Measurements from ENCODE around the gene ADGRG6.

ADGRG6 gene

GRCh38 chr6:142378138-142378875, 76.5 kb downstream of the ADGRG6 start:
- DNase-seq: no peak

GRCh38 chr6:142380626-142381025, 78.8 kb downstream of the ADGRG6 start:
- DNase-seq: no peak

- DNase-seq: no peak
Observed at GRCh38 chr6:142381181-142381580, 79.4 kb downstream of the ADGRG6 start.

GRCh38 chr6:142381845-142382378, 80.1 kb downstream of the ADGRG6 start:
- DNase-seq: no peak

- no peak for DNase-seq
Observed at GRCh38 chr6:142384519-142385254, 82.9 kb downstream of the ADGRG6 start.

GRCh38 chr6:142385352-142385751, 83.5 kb downstream of the ADGRG6 start:
- DNase-seq: no peak

GRCh38 chr6:142386657-142387056, 84.8 kb downstream of the ADGRG6 start:
- DNase-seq: no peak

- no peak for DNase-seq
Observed at GRCh38 chr6:142387997-142388815, 86.4 kb downstream of the ADGRG6 start.

- no peak for DNase-seq
Observed at GRCh38 chr6:142395266-142395665, 93.5 kb downstream of the ADGRG6 start.

- DNase-seq: no peak
Observed at GRCh38 chr6:142395768-142396231, 94.0 kb downstream of the ADGRG6 start.

- DNase-seq: no peak
Observed at GRCh38 chr6:142398353-142398752, 96.5 kb downstream of the ADGRG6 start.

GRCh38 chr6:142399739-142400138, 97.9 kb downstream of the ADGRG6 start:
- no peak for DNase-seq

- no peak for DNase-seq
Observed at GRCh38 chr6:142400495-142400894, 98.7 kb downstream of the ADGRG6 start.

- DNase-seq: no peak
Observed at GRCh38 chr6:142401838-142402237, 100.0 kb downstream of the ADGRG6 start.

- DNase-seq: no peak
Observed at GRCh38 chr6:142404751-142405150, 102.9 kb downstream of the ADGRG6 start.

- no peak for DNase-seq
Observed at GRCh38 chr6:142406131-142406530, 104.3 kb downstream of the ADGRG6 start.

GRCh38 chr6:142407685-142408273, 106.0 kb downstream of the ADGRG6 start:
- no peak for DNase-seq

GRCh38 chr6:142408409-142408808, 106.6 kb downstream of the ADGRG6 start:
- DNase-seq: no peak

- no peak for DNase-seq
Observed at GRCh38 chr6:142409794-142410193, 108.0 kb downstream of the ADGRG6 start.

GRCh38 chr6:142411145-142411544, 109.3 kb downstream of the ADGRG6 start:
- no peak for DNase-seq

- DNase-seq: no peak
Observed at GRCh38 chr6:142412241-142412640, 110.4 kb downstream of the ADGRG6 start.

- DNase-seq: no peak
Observed at GRCh38 chr6:142412658-142413057, 110.9 kb downstream of the ADGRG6 start.

GRCh38 chr6:142413111-142413510, 111.3 kb downstream of the ADGRG6 start:
- no peak for DNase-seq

Measured in activated gamma-delta T cell treated with Interleukin-2 at 50 U/mL for 16 hours (primary cell).